Measurements from ENCODE around the gene GYS1.

- TF ChIP-seq CTCF (IDR thresholded peaks at IDR 0.05; ENCODE audit: low read depth, low read length, missing input control) (no peak), SP1 (IDR thresholded peaks at IDR 0.05) (no peak), REST (IDR thresholded peaks at IDR 0.05) (no peak), MAX (IDR thresholded peaks at IDR 0.05) (no peak), EGR1 (IDR thresholded peaks at IDR 0.05; ENCODE audit: low read depth in 2 of 2) (no peak), ATF3 (IDR thresholded peaks at IDR 0.05) (no peak), RAD21 (IDR thresholded peaks at IDR 0.05) (no peak), FOXA1 (IDR thresholded peaks at IDR 0.05) (no peak), RXRA (IDR thresholded peaks at IDR 0.05) (no peak), HNF4A (conservative IDR thresholded peaks at IDR 0.05) (no peak), JUND (IDR thresholded peaks at IDR 0.05) (no peak), TAF1 (conservative IDR thresholded peaks at IDR 0.05) (no peak), YY1 (IDR thresholded peaks at IDR 0.05) (no peak)
Measured at GRCh38 chr19:49017041-49017665, 24.0 kb upstream of the GYS1 start, which contains the start of gene LHB.

Data from liver (tissue), 3 donors.